Islet of Langerhans (tissue), 1 donor: ENCODE results near the gene SLC46A3.
"Not testable (repeated sequence)": the region's sequence is repeated elsewhere in the genome, so short reads cannot be mapped to it uniquely, and the experiment has no call there.

Source experiments
- FAIRE-seq: peaks from one replicate; lab custom pipeline; 2011; peaks lifted over from hg19 to GRCh38; lab: Jason Lieb, UNC

The SLC46A3 gene

GRCh38 chr13:28730762-28731161 is 12.0 kb upstream of the SLC46A3 start:
- FAIRE-seq: no peak

GRCh38 chr13:28729541-28729940 is 10.8 kb upstream of the SLC46A3 start:
- FAIRE-seq: no peak

DNA sequence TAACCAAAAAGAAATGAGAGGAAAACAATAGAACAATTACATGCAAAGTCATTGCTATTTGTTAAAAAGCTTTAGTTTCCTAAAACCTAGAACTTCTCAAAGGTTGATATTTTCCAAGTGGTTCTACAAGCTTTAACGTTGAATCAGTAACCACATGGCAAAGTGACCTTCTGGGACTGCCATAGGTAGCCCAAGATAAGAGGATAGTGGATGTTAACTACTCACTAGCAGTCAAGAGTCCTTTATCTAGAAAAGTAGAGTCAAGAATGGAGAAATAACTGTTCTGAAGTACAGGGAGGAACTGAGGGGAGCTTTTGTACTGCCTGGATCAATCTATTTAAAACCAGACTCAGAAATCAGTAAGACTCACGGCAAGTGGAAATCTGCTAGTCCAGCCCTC is 9.9 kb upstream of the SLC46A3 start:
- no peak for FAIRE-seq

- no peak for FAIRE-seq
Measured at GRCh38 chr13:28725046-28725610, 6.4 kb upstream of the SLC46A3 start.

GRCh38 chr13:28723806-28724205 is 5.0 kb upstream of the SLC46A3 start:
- no peak for FAIRE-seq

- no peak for FAIRE-seq
Measured at GRCh38 chr13:28719227-28720055, 671 bp upstream of the SLC46A3 start.

DNA sequence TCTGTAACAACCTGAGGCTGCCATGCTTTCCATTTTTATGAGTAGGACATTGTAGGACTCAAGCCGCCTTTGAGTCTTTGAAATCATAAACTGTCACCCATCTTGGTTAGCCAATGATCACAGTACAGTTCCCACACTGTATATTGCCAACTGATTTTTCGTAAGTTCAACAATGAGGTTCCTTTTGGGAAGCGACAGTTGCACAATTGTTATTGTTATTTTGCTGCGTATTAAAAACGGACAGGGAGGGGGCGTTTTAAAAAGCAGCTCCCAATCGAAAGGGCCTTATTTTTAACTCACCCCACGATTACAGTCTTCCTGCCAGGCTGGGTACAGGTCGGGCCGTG is 601 bp downstream of the SLC46A3 start:
- FAIRE-seq: no peak

DNA sequence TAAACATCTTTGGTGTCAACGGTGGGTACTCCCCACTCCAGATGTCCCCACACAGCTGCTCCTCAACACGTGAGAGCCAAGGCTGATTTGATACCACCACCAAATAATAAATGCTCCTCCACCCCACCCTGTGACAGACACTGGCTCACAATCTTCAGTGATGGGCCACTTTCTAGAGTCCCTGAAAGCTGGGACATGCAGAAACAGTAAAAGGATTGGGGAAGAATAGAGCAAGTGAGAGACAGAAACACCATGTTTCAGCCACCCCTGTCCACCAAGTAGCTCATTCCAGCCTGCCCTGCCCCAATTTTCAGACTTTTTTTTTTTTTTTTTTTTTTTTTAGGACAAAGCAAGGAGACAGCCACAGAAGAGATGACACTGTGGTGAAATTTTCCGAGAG is 1.6 kb downstream of the SLC46A3 start:
- FAIRE-seq: no peak

GRCh38 chr13:28716511-28716910 is 2.3 kb downstream of the SLC46A3 start:
- FAIRE-seq: no peak

GRCh38 chr13:28714651-28715050 is 4.1 kb downstream of the SLC46A3 start:
- no peak for FAIRE-seq

- FAIRE-seq: no peak
Measured at GRCh38 chr13:28710161-28710560, 8.6 kb downstream of the SLC46A3 start.

DNA sequence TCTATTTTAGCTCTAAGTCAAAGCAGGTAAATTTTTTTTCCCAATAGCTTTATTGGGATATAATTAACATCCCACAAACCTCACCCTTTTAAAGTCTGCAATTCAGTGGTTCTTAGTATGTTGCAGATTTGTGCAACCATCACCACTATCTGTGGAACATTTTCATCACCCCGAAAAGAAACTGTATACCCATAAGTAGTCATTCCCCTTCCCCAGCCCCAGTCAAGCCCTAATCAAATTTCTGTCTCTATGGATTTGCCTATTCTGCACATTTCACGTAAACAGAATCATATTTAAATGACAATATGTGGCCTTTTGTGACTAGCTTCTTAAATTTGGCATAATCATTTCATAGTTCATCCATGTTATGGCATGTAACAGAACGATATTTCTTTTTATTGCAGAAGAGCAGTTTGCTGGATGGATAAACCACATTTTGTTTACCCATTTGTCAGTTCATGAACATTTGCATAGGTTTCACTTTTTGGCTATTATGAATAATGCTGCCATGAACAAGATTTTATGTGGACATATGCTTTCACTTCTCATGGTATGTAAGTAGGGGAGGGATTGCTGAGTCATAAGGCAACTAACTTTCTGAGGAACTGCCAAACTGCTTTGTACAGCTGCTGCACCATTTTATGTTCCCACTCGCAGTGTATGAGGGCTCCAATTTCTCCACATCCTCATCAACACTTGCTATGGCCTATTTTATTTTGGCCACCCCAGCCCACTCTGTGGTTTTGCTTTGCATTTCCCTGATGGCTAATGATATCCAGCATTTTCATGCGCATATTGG is 10.9 kb downstream of the SLC46A3 start:
- FAIRE-seq: no peak

- FAIRE-seq: no peak
Measured at GRCh38 chr13:28705461-28706083, 13.2 kb downstream of the SLC46A3 start.

DNA sequence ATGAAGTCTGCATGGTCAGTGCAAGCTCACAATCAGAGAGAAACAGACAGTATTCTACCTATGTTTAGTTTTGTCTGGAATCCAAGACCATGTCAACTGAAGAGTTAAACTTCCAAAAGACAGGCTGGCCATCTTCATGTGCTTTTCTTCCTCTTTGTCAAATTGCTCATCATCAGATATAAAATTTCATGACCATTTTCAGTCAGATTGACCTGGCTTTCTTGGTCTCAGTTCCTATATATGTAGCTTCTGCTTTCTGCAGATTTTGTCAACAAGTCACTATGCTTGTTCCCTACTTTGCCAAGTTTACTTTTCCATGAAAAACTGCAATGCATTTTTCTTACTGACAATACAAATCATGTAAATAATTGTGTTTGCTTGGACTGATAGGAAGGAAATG is 13.9 kb downstream of the SLC46A3 start:
- FAIRE-seq: no peak

DNA sequence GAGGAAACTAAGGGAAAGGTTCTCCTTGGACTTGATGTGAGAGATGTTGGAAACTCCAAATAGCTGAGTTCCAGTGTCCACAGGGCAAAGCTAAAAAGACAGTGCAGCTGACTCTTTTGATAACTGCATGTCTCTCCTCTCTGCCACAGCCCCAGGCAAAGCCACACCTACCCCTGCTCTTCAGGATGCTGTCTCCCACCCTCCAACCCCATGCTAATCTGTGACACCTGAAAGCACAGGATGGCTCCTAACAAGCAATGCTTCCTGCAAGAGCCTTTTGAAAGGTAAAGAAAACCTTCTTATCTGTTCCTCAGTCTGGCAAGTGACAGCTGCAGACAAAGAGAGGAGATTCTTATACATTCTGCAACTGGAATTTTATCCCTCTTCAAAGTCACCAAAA is 14.5 kb downstream of the SLC46A3 start:
- FAIRE-seq: no peak

- FAIRE-seq: no peak
Measured at GRCh38 chr13:28699246-28699645, 19.5 kb downstream of the SLC46A3 start.

- FAIRE-seq: no peak
Measured at GRCh38 chr13:28697441-28697840, 21.3 kb downstream of the SLC46A3 start.

- FAIRE-seq: not testable (repeated sequence)
Measured at GRCh38 chr13:28693605-28694491, 24.9 kb downstream of the SLC46A3 start.

GRCh38 chr13:28685892-28686291 is 32.9 kb downstream of the SLC46A3 start:
- no peak for FAIRE-seq

DNA sequence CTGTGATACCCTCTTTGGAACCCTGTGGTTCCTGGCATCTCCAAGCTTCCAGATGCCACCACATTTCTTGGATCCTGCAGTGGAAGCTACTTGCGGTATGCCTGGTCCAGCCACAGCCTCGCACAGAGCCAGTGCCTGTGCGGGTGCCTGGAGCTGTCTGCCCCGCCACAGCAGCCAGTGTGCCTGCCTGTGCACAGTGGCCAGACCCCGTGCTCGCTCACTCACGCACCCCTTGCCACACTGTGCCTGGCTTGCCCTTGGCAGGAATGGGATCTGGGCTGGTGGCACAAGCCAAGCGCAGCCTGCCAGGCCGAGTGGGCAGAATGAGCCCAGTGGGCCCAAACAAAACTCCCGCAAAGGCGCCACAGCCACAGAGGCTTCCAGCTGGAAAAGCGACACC is 33.7 kb downstream of the SLC46A3 start:
- FAIRE-seq: no peak

DNA sequence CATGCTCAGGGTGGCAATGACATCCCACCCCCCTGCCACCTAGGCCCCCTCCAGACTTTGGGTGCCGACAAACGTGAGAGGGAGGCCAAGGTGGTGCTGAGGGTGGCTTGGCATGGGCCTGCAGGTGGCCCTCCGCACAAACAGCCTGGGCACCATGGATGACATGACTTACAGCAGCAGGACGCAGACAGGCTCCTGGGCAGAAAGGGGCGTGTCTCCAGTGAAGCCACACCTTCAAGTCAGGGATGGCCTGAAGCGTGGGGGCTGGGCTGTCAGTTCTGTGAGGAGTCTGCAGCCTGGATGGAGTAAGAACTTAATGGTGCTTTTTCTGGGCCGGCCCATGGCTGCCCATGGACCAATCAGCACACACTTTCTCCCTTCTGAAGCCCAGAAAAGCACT is 34.5 kb downstream of the SLC46A3 start:
- FAIRE-seq: no peak

DNA sequence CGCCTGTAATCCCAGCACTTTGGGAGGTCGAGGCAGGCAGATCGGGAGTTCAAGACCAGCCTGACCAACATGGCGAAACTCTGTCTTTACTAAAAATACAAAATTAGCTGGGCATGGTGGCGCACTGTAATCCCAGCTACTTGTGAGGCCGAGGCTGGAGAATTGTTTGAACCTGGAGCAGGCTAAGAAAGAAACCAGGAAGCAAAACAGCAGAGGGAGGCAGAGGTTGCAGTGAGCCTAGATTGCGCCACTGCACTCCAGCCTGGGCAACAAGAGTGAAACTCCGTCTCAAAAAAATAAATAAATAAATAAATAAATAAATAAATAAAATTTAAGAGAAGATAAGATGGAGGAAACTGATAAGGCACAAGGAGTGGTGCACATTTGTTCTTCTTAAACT is 35.6 kb downstream of the SLC46A3 start:
- FAIRE-seq: not testable (repeated sequence)
